ENCODE results near the gene CCDC177.

The CCDC177 gene

GRCh38 chr14:69582829-69583228, 8.2 kb upstream of the CCDC177 start:
- no peak overlapping the region for H3K4me3 ChIP-seq (ENCODE audit: low read depth, low read length)
- TF ChIP-seq CTCF (IDR thresholded peaks at IDR 0.05; ENCODE audit: low read depth, low read length): no peak

GRCh38 chr14:69582212-69582611, 7.5 kb upstream of the CCDC177 start:
- no peak for TF ChIP-seq CTCF (IDR thresholded peaks at IDR 0.05; ENCODE audit: low read depth, low read length)
- no peak overlapping the region for H3K4me3 ChIP-seq (ENCODE audit: low read depth, low read length)

DNA sequence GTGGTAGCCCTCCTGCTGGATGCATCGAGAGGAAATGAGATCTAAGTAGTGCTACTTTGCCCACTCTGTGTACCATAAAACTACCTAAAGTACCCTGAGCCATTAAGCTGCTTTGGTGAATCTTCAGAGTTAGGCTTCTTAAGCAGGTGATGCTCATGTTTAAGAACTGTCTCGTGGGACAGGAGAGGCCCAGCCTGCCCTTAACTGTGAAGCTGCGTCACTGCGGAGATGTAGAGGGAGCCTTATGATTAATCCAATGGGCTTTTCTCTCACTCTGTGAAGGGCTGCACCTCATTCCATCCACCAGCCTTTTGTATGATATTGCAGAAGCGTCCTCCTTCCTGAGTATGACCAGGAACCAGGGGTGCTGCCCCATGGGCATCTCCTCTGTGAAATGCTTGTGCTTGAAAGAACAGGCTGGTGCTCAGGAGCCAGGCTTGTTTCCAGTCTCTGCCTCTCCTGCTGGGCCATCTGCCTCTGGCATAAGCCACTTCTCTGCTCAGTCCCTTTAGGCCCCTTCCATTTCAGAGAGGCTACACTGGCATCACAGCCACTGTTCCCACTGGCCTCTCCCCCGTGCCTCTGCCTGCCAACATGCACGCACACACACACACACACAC, 6.8 kb upstream of the CCDC177 start:
- no peak overlapping the region for H3K4me3 ChIP-seq (ENCODE audit: low read depth, low read length)
- no peak for TF ChIP-seq CTCF (IDR thresholded peaks at IDR 0.05; ENCODE audit: low read depth, low read length)

DNA sequence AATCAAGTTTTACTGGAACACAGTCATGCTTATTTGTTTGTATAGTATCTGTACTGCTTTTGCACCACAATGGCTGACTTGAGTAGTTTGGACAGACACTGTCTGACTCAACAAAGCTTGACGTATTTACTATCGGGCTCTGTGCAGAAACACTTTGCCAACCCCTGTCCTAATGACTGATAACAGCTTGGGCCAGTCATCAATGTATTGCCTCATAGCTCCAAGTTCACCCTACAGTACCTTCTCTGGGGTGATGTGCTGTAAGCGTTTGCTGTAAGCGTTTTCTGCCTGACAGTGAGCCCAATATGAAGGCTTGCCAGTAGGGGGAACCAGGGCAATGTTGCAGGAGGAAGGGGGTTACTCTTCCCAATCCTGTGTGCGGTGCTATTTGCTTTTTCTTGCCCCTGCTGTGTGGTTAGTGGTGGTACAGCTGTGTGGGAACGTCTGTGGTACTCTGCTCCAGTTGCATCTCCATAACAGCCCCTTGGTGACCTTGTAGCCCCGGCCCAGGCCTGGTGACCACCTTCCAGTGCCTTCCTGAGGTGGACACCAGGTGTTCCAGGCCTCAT, 5.4 kb upstream of the CCDC177 start:
- TF ChIP-seq CTCF (IDR thresholded peaks at IDR 0.05; ENCODE audit: low read depth, low read length): peak; percentile 70
- H3K4me3 ChIP-seq (ENCODE audit: low read depth, low read length): no peak overlapping the region

DNA sequence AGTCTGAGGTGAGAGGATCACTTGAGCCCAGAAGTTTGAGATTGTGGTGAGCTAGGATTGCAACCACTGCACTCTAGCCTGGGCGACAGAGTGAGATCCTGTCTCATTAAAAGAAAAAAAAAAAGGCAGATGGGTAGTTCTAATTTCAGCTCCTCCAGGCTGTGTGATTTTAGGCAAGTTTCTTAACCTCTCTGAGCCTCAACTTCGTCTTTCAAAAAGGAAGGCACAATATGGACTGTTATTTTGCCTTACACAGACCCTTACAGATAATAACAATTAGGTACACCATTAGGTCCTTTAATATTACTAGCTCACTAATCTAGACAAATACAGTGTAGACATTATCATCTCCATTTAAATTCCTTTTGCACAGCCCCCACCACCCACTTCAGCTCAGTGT, 4.8 kb upstream of the CCDC177 start:
- H3K4me3 ChIP-seq (ENCODE audit: low read depth, low read length): no peak overlapping the region
- TF ChIP-seq CTCF (IDR thresholded peaks at IDR 0.05; ENCODE audit: low read depth, low read length): no peak

DNA sequence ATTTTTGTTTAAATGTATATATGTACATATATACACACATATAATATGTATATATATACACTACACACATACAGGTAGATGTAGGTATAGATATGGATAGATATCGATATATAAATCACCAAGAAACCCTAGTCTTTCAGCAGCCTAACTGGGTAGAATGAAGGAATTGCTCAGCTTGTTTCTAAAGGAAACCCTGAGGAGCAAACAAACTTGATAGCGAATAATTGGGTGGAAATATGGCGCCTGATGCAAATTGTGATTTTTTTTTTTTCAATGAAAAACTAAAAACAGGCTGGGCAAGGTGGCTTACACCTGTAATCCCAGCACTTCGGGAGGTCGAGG, 254 bp upstream of the CCDC177 start:
- H3K4me3 ChIP-seq (ENCODE audit: low read depth, low read length): no peak overlapping the region
- TF ChIP-seq CTCF (IDR thresholded peaks at IDR 0.05; ENCODE audit: low read depth, low read length): no peak

DNA sequence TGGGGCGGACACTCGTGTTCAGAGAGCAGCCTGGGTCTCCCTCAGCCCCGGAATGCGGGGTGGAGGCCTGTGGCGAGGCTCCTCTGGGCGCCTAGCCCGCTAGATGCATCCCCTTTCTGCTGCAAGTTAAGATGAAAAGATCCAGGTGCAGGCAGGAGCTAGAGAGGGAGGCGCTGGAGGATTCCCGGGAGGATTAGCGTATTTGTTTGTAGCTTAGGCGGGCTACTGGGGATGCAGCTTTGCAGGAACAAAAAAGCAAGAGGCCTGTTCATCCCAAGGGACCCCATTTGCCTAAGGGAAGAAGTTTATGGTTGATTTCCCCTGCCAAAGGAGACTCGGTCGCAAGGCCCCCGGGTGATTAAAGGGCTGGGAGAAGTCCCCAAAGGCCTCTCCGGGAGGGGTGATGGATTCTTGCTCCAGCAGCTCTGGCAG, 824 bp downstream of the CCDC177 start:
- no peak overlapping the region for H3K4me3 ChIP-seq (ENCODE audit: low read depth, low read length)
- no peak for TF ChIP-seq CTCF (IDR thresholded peaks at IDR 0.05; ENCODE audit: low read depth, low read length)
